H9 (cell line): ENCODE results near the gene GFRA1. TPM values are rescaled to one million over a fixed set of nuclear protein-coding genes. Genes with fewer than 3 reads are reported as not detected.

Experiments used
- DNase-seq: peaks from one replicate; pipeline ENCODE4 v3.0.0-alpha.2; 2017
- H2AFZ ChIP-seq: one replicate; pipeline ENCODE4 v1.6.1; 2013; ENCODE audit warnings: mild to moderate bottlenecking, low read length, control low read depth, moderate library complexity
- H2AK5ac ChIP-seq: 2 replicates; pipeline ENCODE4 v1.6.1; 2013; ENCODE audit warnings: low read length, control low read depth, mixed read lengths; ENCODE audit not compliant: insufficient read length
- H2BK120ac ChIP-seq: one replicate; pipeline ENCODE4 v1.6.1; 2013; ENCODE audit warnings: low read depth, mild to moderate bottlenecking, low read length, control low read depth, inconsistent platforms; ENCODE audit not compliant: poor library complexity, severe bottlenecking
- H2BK12ac ChIP-seq: 2 replicates; pipeline ENCODE4 v1.6.1; 2013; ENCODE audit warnings: low read length, control low read depth, mixed read lengths, low read depth; ENCODE audit not compliant: insufficient read length
- H2BK15ac ChIP-seq: 2 replicates; pipeline ENCODE4 v1.6.1; 2013; ENCODE audit warnings: low read depth, low read length, control low read depth
- H2BK20ac ChIP-seq: one replicate; pipeline ENCODE4 v1.6.1; 2013; ENCODE audit warnings: low read depth, mild to moderate bottlenecking, low read length, control low read depth, inconsistent platforms; ENCODE audit not compliant: poor library complexity, severe bottlenecking
- H2BK5ac ChIP-seq: 2 replicates; pipeline ENCODE4 v1.6.1; 2013; ENCODE audit warnings: low read length, control low read depth, mixed read lengths; ENCODE audit not compliant: insufficient read length
- H3K14ac ChIP-seq: 2 replicates; pipeline ENCODE4 v1.6.1; 2013; ENCODE audit warnings: low read length, control low read depth; ENCODE audit not compliant: insufficient read depth
- H3K18ac ChIP-seq: 2 replicates; pipeline ENCODE4 v1.6.1; 2013; ENCODE audit warnings: low read depth, mild to moderate bottlenecking, mixed read lengths, low read length, control low read depth; ENCODE audit not compliant: insufficient read length
- H3K23ac ChIP-seq: 2 replicates; pipeline ENCODE4 v1.6.1; 2013; ENCODE audit warnings: low read length, control low read depth, mixed read lengths, low read depth; ENCODE audit not compliant: insufficient read length
- H3K23me2 ChIP-seq: 2 replicates; pipeline ENCODE4 v1.6.1; 2013; ENCODE audit warnings: low read depth, mild to moderate bottlenecking, mixed read lengths, low read length, control low read depth; ENCODE audit not compliant: insufficient read length, poor library complexity, severe bottlenecking
- H3K27ac ChIP-seq: 2 replicates; pipeline ENCODE4 v1.5.1; 2013; ENCODE audit warnings: low read length, control low read depth, mixed read lengths, low read depth; ENCODE audit not compliant: insufficient read length
- H3K27me3 ChIP-seq: 2 replicates; pipeline ENCODE4 v1.6.1; 2013; ENCODE audit warnings: low read length, control low read depth, inconsistent platforms; ENCODE audit not compliant: insufficient read depth
- H3K4ac ChIP-seq: 2 replicates; pipeline ENCODE4 v1.6.1; 2013; ENCODE audit warnings: low read depth, mild to moderate bottlenecking, control low read depth, inconsistent platforms, low read length, moderate library complexity
- H3K4me1 ChIP-seq: 2 replicates; pipeline ENCODE4 v1.6.1; 2013; ENCODE audit warnings: low read length, control low read depth, inconsistent platforms; ENCODE audit not compliant: insufficient read depth
- H3K4me2 ChIP-seq: 2 replicates; pipeline ENCODE4 v1.6.1; 2013; ENCODE audit warnings: low read length, control low read depth, mixed read lengths; ENCODE audit not compliant: insufficient read length, insufficient read depth
- H3K56ac ChIP-seq: 2 replicates; pipeline ENCODE4 v1.6.1; 2013; ENCODE audit warnings: low read depth, mild to moderate bottlenecking, mixed read lengths, low read length, control low read depth; ENCODE audit not compliant: insufficient read length
- H3K79me1 ChIP-seq: 2 replicates; pipeline ENCODE4 v1.6.1; 2013; ENCODE audit warnings: low read depth, mild to moderate bottlenecking, moderate library complexity, low read length, control low read depth, inconsistent platforms; ENCODE audit not compliant: insufficient read depth, poor library complexity, severe bottlenecking
- H3K79me2 ChIP-seq: 2 replicates; pipeline ENCODE4 v1.6.1; 2013; ENCODE audit warnings: low read length, control low read depth, inconsistent platforms; ENCODE audit not compliant: insufficient read depth
- H3K9ac ChIP-seq: 2 replicates; pipeline ENCODE4 v1.6.1; 2013; ENCODE audit warnings: low read length, control low read depth, mixed read lengths; ENCODE audit not compliant: insufficient read length; ENCODE audit errors: extremely low read depth
- H3K9me3 ChIP-seq: one replicate; pipeline ENCODE4 v1.6.1; 2013; ENCODE audit warnings: low read depth, low read length, inconsistent platforms; ENCODE audit not compliant: control insufficient read depth
- H3T11ph ChIP-seq: one replicate; pipeline ENCODE4 v1.6.1; 2013; ENCODE audit warnings: mild to moderate bottlenecking, low read length, control low read depth, inconsistent platforms
- H4K20me1 ChIP-seq: one replicate; pipeline ENCODE4 v1.6.1; 2013; ENCODE audit not compliant: control insufficient read depth, insufficient read length, insufficient read depth
- H4K5ac ChIP-seq: 2 replicates; pipeline ENCODE4 v1.6.1; 2013; ENCODE audit warnings: low read depth, mild to moderate bottlenecking, mixed read lengths, low read length, control low read depth; ENCODE audit not compliant: insufficient read length
- H4K8ac ChIP-seq: replicated peaks from 2 replicates; pipeline ENCODE4 v1.6.1; 2013; ENCODE audit warnings: low read length, control low read depth, mixed read lengths, low read depth; ENCODE audit not compliant: insufficient read length
- H4K91ac ChIP-seq: 2 replicates; pipeline ENCODE4 v1.6.1; 2013; ENCODE audit warnings: low read depth, mild to moderate bottlenecking, moderate library complexity, mixed read lengths, low read length, control low read depth; ENCODE audit not compliant: insufficient read length
- H3K27ac Mint-ChIP-seq, 3 experiments: 2 replicates in 2 of 3; 3 replicates in 1 of 3; pipeline ENCODE4 v1.8.0; 2020 to 2021; ENCODE audit warnings: mixed read lengths in 3 of 3, mild to moderate bottlenecking in 1 of 3, moderate library complexity in 1 of 3
- H3K27me3 Mint-ChIP-seq: 2 replicates; pipeline ENCODE4 v1.8.0; 2021; ENCODE audit warnings: low read depth, mild to moderate bottlenecking, moderate library complexity, mixed read lengths
- H3K36me3 Mint-ChIP-seq, 3 experiments: 2 replicates in 2 of 3; 3 replicates in 1 of 3; pipeline ENCODE4 v1.8.0; 2020 to 2021; ENCODE audit warnings: low read depth in 3 of 3, mixed read lengths in 3 of 3; ENCODE audit not compliant: insufficient read depth in 1 of 3
- H3K4me1 Mint-ChIP-seq, 2 experiments: 2 replicates each; pipeline ENCODE4 v1.8.0; 2020; ENCODE audit warnings: mixed read lengths in 2 of 2
- H3K4me3 Mint-ChIP-seq, 2 experiments: 2 replicates in 1 of 2; 3 replicates in 1 of 2; pipeline ENCODE4 v1.8.0; 2020 to 2021; ENCODE audit warnings: mild to moderate bottlenecking in 2 of 2, mixed read lengths in 2 of 2, moderate library complexity in 1 of 2
- H3K9me3 Mint-ChIP-seq, 2 experiments: 2 replicates in 1 of 2; 3 replicates in 1 of 2; pipeline ENCODE4 v1.8.0; 2020; ENCODE audit warnings: mild to moderate bottlenecking in 2 of 2, mixed read lengths in 2 of 2, moderate library complexity in 1 of 2
- CTCF ChIP-seq: fragments of 200-600 bp; sonication (generic); conservative IDR thresholded peaks from 3 replicates; pipeline ENCODE4 v1.8.0; 2021; ENCODE audit warnings: antibody characterized with exemption, mild to moderate bottlenecking
- WGBS: extraction: QIAGEN DNeasy Blood & Tissue Kit; methylation state at CpG from one replicate; pipeline ENCODE4 v1.1.7; 2013; ENCODE audit warnings: missing lambda C conversion rate, low lambda C conversion rate, mixed read lengths; ENCODE audit not compliant: insufficient read length; ENCODE audit errors: extremely low coverage; 5-methylcytosine and 5-hydroxymethylcytosine counted together
- total RNA-seq: library from RNA; stranded (reverse); gene quantifications from 2 replicates; pipeline ENCODE4 v1.2.1, GENCODE V29; 2021

GFRA1 gene
- total RNA-seq, 1 experiment from 2014 or later, result 0.24 TPM

DNA sequence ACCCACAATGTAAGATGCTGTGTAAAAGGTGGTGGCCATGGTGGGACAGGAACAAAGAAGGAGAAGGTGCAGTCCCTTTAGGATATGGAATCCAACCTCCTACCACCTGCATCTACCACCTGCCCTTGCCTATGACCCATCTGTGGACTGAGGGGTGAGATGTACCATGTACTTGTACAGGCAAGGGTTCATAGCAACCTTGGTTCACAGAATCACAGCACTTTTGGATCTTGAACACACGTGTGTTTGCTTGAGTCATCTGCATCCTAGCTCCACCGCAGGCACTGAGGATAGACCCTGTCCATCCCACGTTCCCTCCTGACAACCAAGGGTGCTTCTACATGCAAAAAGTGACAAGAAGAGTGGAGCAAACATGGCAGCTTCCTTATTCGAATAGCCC, 162.3 kb downstream of the GFRA1 start:
- Histone ChIP-seq H3K79me1 (no peaks in the 10 kb centered on the region), H2AK5ac (no peak overlapping the region), H3K4me2 (no peak overlapping the region), H4K91ac (no peak overlapping the region), H3K79me2 (no peaks in the 10 kb centered on the region), H2BK20ac (no peak overlapping the region), H3K14ac (no peak overlapping the region), H2BK120ac (no peak overlapping the region), H3K23ac (no peak overlapping the region), H3K23me2 (no peaks in the 10 kb centered on the region), H3K27ac (no peak overlapping the region), H3K9ac (no peak overlapping the region), H3K18ac (no peak overlapping the region), H3K4me1 (no peaks in the 10 kb centered on the region), H3K9me3 (no peaks in the 10 kb centered on the region), H3K27me3 (no peaks in the 10 kb centered on the region), H2BK5ac (no peak overlapping the region), H4K8ac (no peak overlapping the region), H2BK12ac (no peak overlapping the region), H4K20me1 (no peaks in the 10 kb centered on the region), H3K56ac (no peak overlapping the region), H3K4ac (no peak overlapping the region), H2BK15ac (no peak overlapping the region), H3T11ph (no peak overlapping the region), H2AFZ (no peak overlapping the region), H4K5ac (no peak overlapping the region)
- Mint-ChIP-seq H3K4me3 (no peak overlapping the region), H3K36me3 (peaks cover 2 to 4% (median 3%) of the 10 kb centered on the region in 3 experiments; a peak in 5 of 7 replicates), H3K27ac (no peak overlapping the region), H3K4me1 (peaks cover 11 to 18% of the 10 kb centered on the region in 2 experiments), H3K9me3 (peaks cover 0 to 2% of the 10 kb centered on the region in 2 experiments; a peak in 3 of 5 replicates), H3K27me3 (peaks cover 5% of the 10 kb centered on the region; the same call in 1 of the 2 replicates)
- no peak for TF ChIP-seq CTCF
- DNase-seq, result peak; percentile 11
- no CpG with 5 or more reads among the region's 4 CpGs for WGBS
